CD14-positive monocyte (primary cell): ENCODE data around the gene IMPACT. TPM values are rescaled to one million over a fixed set of nuclear protein-coding genes. Genes with fewer than 3 reads are reported as not detected.
A peak's percentile ranks its signal among the peaks of the same experiment; 100 is the strongest.

Experiments used
- DNase-seq, 3 donors: peaks; one replicate each; pipeline ENCODE4 v3.0.0-alpha.2; 2011 to 2022
- H2AFZ ChIP-seq: 2 replicates; pipeline ENCODE4 v1.6.0; 2012; ENCODE audit warnings: mild to moderate bottlenecking, low read depth, low read length, inconsistent platforms; ENCODE audit not compliant: insufficient read depth, poor library complexity, severe bottlenecking
- H3K27ac ChIP-seq, 2 donors: 1 replicate in 1 of 2; 2 replicates in 1 of 2; pipeline ENCODE4 v1.5.1; 2012 to 2013; ENCODE audit warnings: low read length in 2 of 2, control low read depth in 1 of 2, inconsistent platforms in 1 of 2, low read depth in 1 of 2, mild to moderate bottlenecking in 1 of 2
- H3K27me3 ChIP-seq, 2 donors: one replicate each; pipeline versions ENCODE4 v1.6.0 to v1.6.1; 2011 to 2013; ENCODE audit warnings: low read length in 2 of 2; ENCODE audit not compliant: control insufficient read depth in 2 of 2, insufficient read depth in 2 of 2
- H3K36me3 ChIP-seq, 2 donors: replicated peaks in 1 of 2; 1 replicate in 1 of 2; 2 replicates in 1 of 2; pipeline versions ENCODE4 v1.5.1 to v1.6.1; 2012 to 2013; ENCODE audit warnings: low read length in 2 of 2, control low read depth in 1 of 2, inconsistent platforms in 1 of 2, mild to moderate bottlenecking in 1 of 2; ENCODE audit not compliant: insufficient read depth in 2 of 2, control insufficient read depth in 1 of 2
- H3K4me1 ChIP-seq, 2 donors: 1 replicate in 1 of 2; 2 replicates in 1 of 2; pipeline versions ENCODE4 v1.5.1 to v1.6.1; 2012 to 2013; ENCODE audit warnings: low read length in 2 of 2, control low read depth in 1 of 2, inconsistent platforms in 1 of 2, mild to moderate bottlenecking in 1 of 2, moderate library complexity in 1 of 2; ENCODE audit not compliant: insufficient read depth in 2 of 2, control insufficient read depth in 1 of 2
- H3K4me2 ChIP-seq: replicated peaks from 2 replicates; pipeline ENCODE3; 2012; ENCODE audit warnings: low read length, moderate library complexity, mild to moderate bottlenecking; ENCODE audit not compliant: poor library complexity, severe bottlenecking; ENCODE audit errors: extremely low read depth
- H3K4me3 ChIP-seq, 3 experiments: fragments of 200-600 bp in 1 of 3; sonication (generic) in 1 of 3; replicated peaks in 1 of 3; 1 replicate in 2 of 3; 2 replicates in 1 of 3; pipeline ENCODE4 v1.5.1; 2011 to 2013; ENCODE audit warnings: low read length in 3 of 3, mild to moderate bottlenecking in 3 of 3, control low read depth in 2 of 3, low read depth in 2 of 3, inconsistent platforms in 1 of 3, moderate library complexity in 1 of 3
- H3K79me2 ChIP-seq: 2 replicates; pipeline ENCODE4 v1.6.0; 2012; ENCODE audit warnings: mild to moderate bottlenecking, control low read depth, inconsistent platforms, low read length, moderate library complexity; ENCODE audit not compliant: insufficient read depth
- H3K9ac ChIP-seq: 2 replicates; pipeline ENCODE4 v1.6.0; 2017; ENCODE audit warnings: low read length, mild to moderate bottlenecking; ENCODE audit not compliant: insufficient read depth, poor library complexity, severe bottlenecking
- H3K9me3 ChIP-seq, 2 donors: replicated peaks in 1 of 2; 1 replicate in 1 of 2; 2 replicates in 1 of 2; pipeline versions ENCODE4 v1.5.1 to v1.6.1; 2012 to 2013; ENCODE audit warnings: low read length in 2 of 2, control low read depth in 1 of 2; ENCODE audit not compliant: control insufficient read depth in 1 of 2, insufficient read depth in 1 of 2
- H4K20me1 ChIP-seq: 2 replicates; pipeline ENCODE4 v1.6.0; 2012; ENCODE audit warnings: mild to moderate bottlenecking, low read length, control low read depth, moderate library complexity; ENCODE audit not compliant: insufficient read depth
- H3K27ac Mint-ChIP-seq, 7 donors: one replicate each; pipeline ENCODE4 v1.8.0; 2020; ENCODE audit warnings: mild to moderate bottlenecking in 7 of 7, mixed read lengths in 7 of 7, moderate library complexity in 6 of 7, inconsistent platforms in 2 of 7
- H3K27me3 Mint-ChIP-seq, 3 donors: one replicate each; pipeline ENCODE4 v1.8.0; 2021 to 2022; ENCODE audit warnings: low read depth in 3 of 3, mild to moderate bottlenecking in 3 of 3, mixed read lengths in 3 of 3, moderate library complexity in 3 of 3, inconsistent platforms in 1 of 3
- H3K36me3 Mint-ChIP-seq, 2 donors: one replicate each; pipeline ENCODE4 v1.8.0; 2020; ENCODE audit warnings: mixed read lengths in 2 of 2, inconsistent platforms in 1 of 2, mild to moderate bottlenecking in 1 of 2
- H3K4me1 Mint-ChIP-seq: one replicate; pipeline ENCODE4 v1.8.0; 2020; ENCODE audit warnings: mild to moderate bottlenecking, mixed read lengths
- H3K4me3 Mint-ChIP-seq, 2 donors: one replicate each; pipeline ENCODE4 v1.8.0; 2020; ENCODE audit warnings: mild to moderate bottlenecking in 2 of 2, mixed read lengths in 2 of 2, moderate library complexity in 1 of 2
- H3K9me3 Mint-ChIP-seq, 7 donors: one replicate each; pipeline ENCODE4 v1.8.0; 2020 to 2022; ENCODE audit warnings: mixed read lengths in 7 of 7, mild to moderate bottlenecking in 6 of 7, moderate library complexity in 6 of 7, inconsistent platforms in 2 of 7
- WGBS: methylation state at CpG from one replicate; pipeline ENCODE4 v1.1.5; 2013; ENCODE audit warnings: missing lambda C conversion rate; ENCODE audit not compliant: insufficient coverage; 5-methylcytosine and 5-hydroxymethylcytosine counted together
- intact Hi-C, 2 donors: fragments of 100-400 bp; cut with micrococcal nuclease; formaldehyde crosslinking; loops; one replicate each; pipeline versions ENCODE4 v1.15.0 to v1.15.1; 2023
- polyA plus RNA-seq, 3 donors: library from polyadenylated mRNA; depleted of rRNA in 1 of 3; unstranded in 2 of 3; stranded (reverse) in 1 of 3; fragments of 300-500 nt in 2 of 3; fragments of >200 nt in 1 of 3; fragmentation: Illumina TruSeq in 2 of 3; gene quantifications; 1 replicate in 2 of 3; 2 replicates in 1 of 3; pipeline ENCODE4 v1.2.3, GENCODE V29; 2012 to 2021
- TF ChIP-seq, protein P1 (sequence below): fragments of 200-600 bp; IDR thresholded peaks from one replicate; pipeline ENCODE4 v1.8.0; 2022; ENCODE audit warnings: antibody characterized with exemption, mild to moderate bottlenecking

The IMPACT gene
- polyA plus RNA-seq, 3 donors, result 8.9 to 19.7 (median 15.8) TPM

DNA sequence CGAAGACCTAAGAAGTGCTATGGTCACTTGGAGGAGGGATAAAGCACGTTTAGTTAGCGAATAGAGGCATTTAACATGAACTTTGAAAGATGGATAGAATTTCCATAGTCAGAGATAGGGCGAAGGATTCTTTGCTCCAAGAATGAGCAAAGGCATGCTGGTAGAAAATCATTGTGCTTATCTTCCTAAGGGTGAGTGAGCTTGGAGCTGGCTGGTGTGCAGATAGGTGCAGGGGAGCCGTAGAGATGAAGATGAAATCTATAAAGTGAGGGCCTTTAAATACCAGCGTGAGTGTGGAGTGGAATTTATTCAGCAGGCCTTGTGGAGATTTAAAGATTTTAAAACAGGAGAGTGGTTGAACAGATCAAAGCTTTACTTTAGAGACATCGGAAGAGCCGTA lies 35.5 kb downstream of the IMPACT start:
- intact Hi-C loops, result no loop called here
- no peaks in the 10 kb centered on the region for H3K79me2 ChIP-seq
- H3K27ac Mint-ChIP-seq, result peak overlapping the region in 1 of 7 donors; percentile 3
- H3K4me3 ChIP-seq, result no peak overlapping the region
- TF ChIP-seq, protein P1, sequence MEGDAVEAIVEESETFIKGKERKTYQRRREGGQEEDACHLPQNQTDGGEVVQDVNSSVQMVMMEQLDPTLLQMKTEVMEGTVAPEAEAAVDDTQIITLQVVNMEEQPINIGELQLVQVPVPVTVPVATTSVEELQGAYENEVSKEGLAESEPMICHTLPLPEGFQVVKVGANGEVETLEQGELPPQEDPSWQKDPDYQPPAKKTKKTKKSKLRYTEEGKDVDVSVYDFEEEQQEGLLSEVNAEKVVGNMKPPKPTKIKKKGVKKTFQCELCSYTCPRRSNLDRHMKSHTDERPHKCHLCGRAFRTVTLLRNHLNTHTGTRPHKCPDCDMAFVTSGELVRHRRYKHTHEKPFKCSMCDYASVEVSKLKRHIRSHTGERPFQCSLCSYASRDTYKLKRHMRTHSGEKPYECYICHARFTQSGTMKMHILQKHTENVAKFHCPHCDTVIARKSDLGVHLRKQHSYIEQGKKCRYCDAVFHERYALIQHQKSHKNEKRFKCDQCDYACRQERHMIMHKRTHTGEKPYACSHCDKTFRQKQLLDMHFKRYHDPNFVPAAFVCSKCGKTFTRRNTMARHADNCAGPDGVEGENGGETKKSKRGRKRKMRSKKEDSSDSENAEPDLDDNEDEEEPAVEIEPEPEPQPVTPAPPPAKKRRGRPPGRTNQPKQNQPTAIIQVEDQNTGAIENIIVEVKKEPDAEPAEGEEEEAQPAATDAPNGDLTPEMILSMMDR, result no peak
- no peak overlapping the region for H3K4me2 ChIP-seq
- peaks cover 5 to 9% of the 10 kb centered on the region in 2 donors for H3K9me3 ChIP-seq
- peaks cover 51% of the 10 kb centered on the region for H3K4me1 Mint-ChIP-seq
- H3K4me1 ChIP-seq, result peaks cover 38 to 48% of the 10 kb centered on the region in 2 donors
- H3K27ac ChIP-seq, result no peak overlapping the region
- peaks cover 6 to 20% (median 10%) of the 10 kb centered on the region in 7 donors for H3K9me3 Mint-ChIP-seq
- H3K27me3 ChIP-seq, result no peaks in the 10 kb centered on the region
- 98% methylated on average over 8 of the region's 8 CpGs for WGBS
- peak overlapping the region in 1 of 2 donors; percentile 75 for H3K4me3 Mint-ChIP-seq
- DNase-seq, result no peak
- no peak overlapping the region for H3K9ac ChIP-seq
- H3K36me3 ChIP-seq, result no peaks in the 10 kb centered on the region
- H2AFZ ChIP-seq, result peak overlapping the region; percentile 32
- no peaks in the 10 kb centered on the region for H3K36me3 Mint-ChIP-seq
- H4K20me1 ChIP-seq, result no peaks in the 10 kb centered on the region
- H3K27me3 Mint-ChIP-seq, result peaks cover 0 to 2% (median 0%) of the 10 kb centered on the region in 3 donors

DNA sequence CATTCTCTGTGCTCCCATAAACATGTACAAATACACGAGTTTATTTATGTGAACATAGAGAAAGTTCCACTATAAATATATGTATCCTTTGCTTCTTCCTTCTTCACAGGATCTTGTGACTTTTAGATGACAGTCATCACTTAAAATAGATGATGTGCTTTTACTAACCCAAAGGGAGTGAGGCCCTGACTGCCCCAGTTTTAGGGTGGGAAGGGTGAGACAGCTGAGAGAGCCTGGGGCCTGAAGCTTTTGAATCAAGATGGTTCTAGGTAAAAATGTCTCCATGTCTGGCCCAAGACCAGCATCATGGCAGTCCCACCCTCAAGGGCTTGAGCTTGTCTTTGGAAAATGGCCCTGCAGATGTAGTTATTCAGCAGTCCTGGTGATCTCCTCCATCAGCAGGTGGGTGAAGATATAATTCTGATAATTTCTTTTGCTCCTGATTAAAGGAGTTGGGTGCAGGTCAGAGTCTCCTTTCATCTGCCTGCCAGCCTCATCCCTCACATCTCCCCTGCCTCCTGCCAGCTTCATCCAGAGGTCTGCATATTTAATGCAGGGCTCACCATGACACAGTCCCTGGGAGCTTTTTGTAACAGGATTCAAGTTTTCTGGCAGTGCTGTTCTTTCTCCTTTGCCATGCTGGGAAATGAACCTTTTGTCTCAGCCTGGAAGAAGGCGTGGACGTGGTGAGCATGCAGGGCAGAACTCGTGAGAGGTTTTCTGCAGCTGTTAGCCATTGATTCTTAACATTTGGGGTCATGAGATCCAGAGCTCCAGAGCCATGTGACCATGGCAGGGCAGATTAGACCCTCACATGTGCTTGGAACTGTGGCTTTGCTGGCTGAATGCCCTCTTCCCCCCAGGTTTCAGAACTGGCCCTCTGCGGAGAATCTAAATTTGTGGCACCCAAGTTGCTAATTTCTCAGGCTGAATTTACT lies 36.6 kb downstream of the IMPACT start:
- TF ChIP-seq, protein P1, result no peak
- Histone ChIP-seq H3K36me3 (no peaks in the 10 kb centered on the region), H3K9ac (no peak overlapping the region), H3K79me2 (no peaks in the 10 kb centered on the region), H3K27ac (no peak overlapping the region), H2AFZ (no peak overlapping the region), H3K9me3 (peaks cover 0 to 4% of the 10 kb centered on the region in 2 donors), H3K4me1 (peaks cover 40 to 51% of the 10 kb centered on the region in 2 donors), H4K20me1 (no peaks in the 10 kb centered on the region), H3K4me3 (no peak overlapping the region), H3K27me3 (no peaks in the 10 kb centered on the region), H3K4me2 (no peak overlapping the region)
- Mint-ChIP-seq H3K4me1 (peaks cover 58% of the 10 kb centered on the region), H3K27ac (no peak overlapping the region), H3K4me3 (no peak overlapping the region), H3K27me3 (peaks cover 0 to 3% (median 2%) of the 10 kb centered on the region in 3 donors), H3K36me3 (no peaks in the 10 kb centered on the region), H3K9me3 (peaks cover 0 to 13% (median 6%) of the 10 kb centered on the region in 7 donors)
- intact Hi-C loops, result no loop called here
- 82% methylated on average over 3 of the region's 5 CpGs for WGBS
- no peak for DNase-seq
